HT-29 (cell line): Measurements from ENCODE around the gene CXCL6. TPM values are rescaled to one million over a fixed set of nuclear protein-coding genes. Genes with fewer than 3 reads are reported as not detected.

Experiments
- DNase-seq: peaks from one replicate; pipeline ENCODE4 v3.0.0-alpha.2; 2015; ENCODE audit warnings: low spot score
- total RNA-seq: library from RNA; depleted of rRNA; stranded (reverse); fragments of >200 nt; shearing (Covaris generic); gene quantifications from 2 replicates; pipeline ENCODE4 v1.2.3, GENCODE V29; 2014; rRNA removed

The CXCL6 gene
- total RNA-seq, 1 experiment from 2014 or later = 2.3 TPM

GRCh38 chr4:73867783-73868182 is 31.3 kb downstream of the CXCL6 start:
- DNase-seq = peak; percentile 69

GRCh38 chr4:73868206-73869129 is 32.0 kb downstream of the CXCL6 start:
- peak; percentile 55 for DNase-seq

- peak; percentile 53 for DNase-seq
Observed at GRCh38 chr4:73869130-73870055, 32.9 kb downstream of the CXCL6 start, which contains the start of gene CXCL1. Gene CXCL1, plus strand, starts transcription at chr4:73869393. Its CDS starts 78 bp downstream, at chr4:73869471.

GRCh38 chr4:73870260-73870659 is 33.8 kb downstream of the CXCL6 start:
- DNase-seq = peak; percentile 69

GRCh38 chr4:73870768-73871167 is 34.3 kb downstream of the CXCL6 start:
- no peak for DNase-seq

GRCh38 chr4:73871511-73872310 is 35.2 kb downstream of the CXCL6 start:
- no peak for DNase-seq

- DNase-seq = no peak
Observed at GRCh38 chr4:73872316-73873108, 36.0 kb downstream of the CXCL6 start.

- DNase-seq = no peak
Observed at GRCh38 chr4:73874386-73874785, 37.9 kb downstream of the CXCL6 start.

GRCh38 chr4:73875401-73875800 is 38.9 kb downstream of the CXCL6 start:
- no peak for DNase-seq

- no peak for DNase-seq
Observed at GRCh38 chr4:73883306-73883705, 46.8 kb downstream of the CXCL6 start.

- no peak for DNase-seq
Observed at GRCh38 chr4:73885574-73886267, 49.2 kb downstream of the CXCL6 start.

Other genes starting within 250 kb of the CXCL6 start
- 2.3 and 3.9 TPM in 2 replicates for gene RASSF6, start 216.2 kb upstream of the CXCL6 start, total RNA-seq
- gene CXCL8, start 96.1 kb upstream of the CXCL6 start, total RNA-seq = 2.6 and 4.4 TPM in 2 replicates
- not detected in 2 replicates for gene PF4V1, start 16.6 kb downstream of the CXCL6 start, total RNA-seq
- 3.6 and 5.2 TPM in 2 replicates for gene CXCL1, start 32.7 kb downstream of the CXCL6 start, total RNA-seq
- 0.37 and 1.1 TPM in 2 replicates for gene PF4, start 145.3 kb downstream of the CXCL6 start, total RNA-seq
- not detected in 2 replicates for gene PPBP, start 151.5 kb downstream of the CXCL6 start, total RNA-seq
- gene CXCL5, start 162.0 kb downstream of the CXCL6 start, total RNA-seq = not detected in 2 replicates
- gene CXCL3, start 202.0 kb downstream of the CXCL6 start, total RNA-seq = 1.1 and 1.5 TPM in 2 replicates